Activated naive CD8-positive, alpha-beta T cell treated with anti-CD3 and anti-CD28 coated beads for 36 hours (primary cell): Measurements from ENCODE around the gene FXYD7. TPM values are rescaled to one million over a fixed set of nuclear protein-coding genes. Genes with fewer than 3 reads are reported as not detected.
"Not testable (repeated sequence)": the region's sequence is repeated elsewhere in the genome, so short reads cannot be mapped to it uniquely, and the experiment has no call there.

Source experiments
- DNase-seq: peaks from one replicate; pipeline ENCODE4 v3.0.0; 2021
- H3K27ac Mint-ChIP-seq: one replicate; pipeline ENCODE4 v1.8.0; 2022; ENCODE audit warnings: mild to moderate bottlenecking, moderate library complexity, mixed read lengths
- H3K27me3 Mint-ChIP-seq: one replicate; pipeline ENCODE4 v1.8.0; 2022; ENCODE audit warnings: mild to moderate bottlenecking, mixed read lengths
- H3K36me3 Mint-ChIP-seq: one replicate; pipeline ENCODE4 v1.8.0; 2021; ENCODE audit warnings: mild to moderate bottlenecking, mixed read lengths
- H3K4me1 Mint-ChIP-seq: one replicate; pipeline ENCODE4 v1.8.0; 2021; ENCODE audit warnings: mixed read lengths
- H3K4me3 Mint-ChIP-seq: one replicate; pipeline ENCODE4 v1.8.0; 2022; ENCODE audit warnings: mild to moderate bottlenecking, moderate library complexity, mixed read lengths
- H3K9me3 Mint-ChIP-seq: one replicate; pipeline ENCODE4 v1.8.0; 2022; ENCODE audit warnings: mixed read lengths
- total RNA-seq, 2 experiments: library from RNA; stranded (reverse); gene quantifications; one replicate each; pipeline ENCODE4 v1.2.3, GENCODE V29; 2021

The FXYD7 gene
- total RNA-seq, 2 experiments from 2014 or later, result 0.54 to 0.62 TPM

GRCh38 chr19:35142606-35143230, 337 bp upstream of the FXYD7 start:
- H3K4me1 Mint-ChIP-seq, result peaks cover 26% of the 10 kb centered on the region
- DNase-seq, result peak; percentile 66
- H3K4me3 Mint-ChIP-seq, result peak overlapping the region; percentile 68
- H3K36me3 Mint-ChIP-seq, result no peaks in the 10 kb centered on the region
- H3K27ac Mint-ChIP-seq, result no peak overlapping the region
- H3K27me3 Mint-ChIP-seq, result no peaks in the 10 kb centered on the region
- no peaks in the 10 kb centered on the region for H3K9me3 Mint-ChIP-seq

DNA sequence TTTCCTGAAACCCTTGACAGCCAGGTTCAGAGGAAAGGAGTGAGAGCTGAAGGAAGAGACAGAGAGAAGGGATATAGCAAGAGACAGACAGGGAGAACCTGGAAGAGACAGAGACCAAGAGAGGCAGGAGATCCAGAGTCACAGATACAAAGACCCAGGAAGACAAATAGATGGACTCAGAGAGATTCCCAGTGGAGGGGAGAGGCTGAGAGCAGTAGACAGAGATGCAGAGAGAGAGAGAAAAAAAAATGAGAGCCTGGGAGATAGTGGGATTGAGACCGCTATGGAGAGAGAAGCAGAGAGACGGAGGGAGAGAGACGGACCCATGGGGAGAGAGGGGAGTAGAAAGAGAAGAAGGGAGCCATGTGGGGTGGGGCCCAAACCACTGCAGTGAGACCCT, 763 bp downstream of the FXYD7 start:
- Mint-ChIP-seq H3K27me3 (no peaks in the 10 kb centered on the region), H3K4me1 (peaks cover 26% of the 10 kb centered on the region), H3K36me3 (no peaks in the 10 kb centered on the region), H3K4me3 (no peak overlapping the region), H3K27ac (no peak overlapping the region), H3K9me3 (no peaks in the 10 kb centered on the region)
- no peak for DNase-seq

GRCh38 chr19:35144259-35144599, 1.2 kb downstream of the FXYD7 start:
- no peaks in the 10 kb centered on the region for H3K27me3 Mint-ChIP-seq
- no peaks in the 10 kb centered on the region for H3K36me3 Mint-ChIP-seq
- no peak overlapping the region for H3K4me3 Mint-ChIP-seq
- no peak overlapping the region for H3K27ac Mint-ChIP-seq
- peaks cover 26% of the 10 kb centered on the region for H3K4me1 Mint-ChIP-seq
- no peak for DNase-seq
- no peaks in the 10 kb centered on the region for H3K9me3 Mint-ChIP-seq

GRCh38 chr19:35144600-35145436, 1.8 kb downstream of the FXYD7 start:
- peaks cover 26% of the 10 kb centered on the region for H3K4me1 Mint-ChIP-seq
- no peak overlapping the region for H3K4me3 Mint-ChIP-seq
- no peaks in the 10 kb centered on the region for H3K36me3 Mint-ChIP-seq
- no peaks in the 10 kb centered on the region for H3K9me3 Mint-ChIP-seq
- H3K27ac Mint-ChIP-seq, result no peak overlapping the region
- no peaks in the 10 kb centered on the region for H3K27me3 Mint-ChIP-seq
- DNase-seq, result no peak

GRCh38 chr19:35146746-35147459, 3.8 kb downstream of the FXYD7 start:
- Mint-ChIP-seq H3K27ac (peak overlapping the region; percentile 57), H3K9me3 (no peaks in the 10 kb centered on the region), H3K4me1 (peaks cover 14% of the 10 kb centered on the region), H3K27me3 (no peaks in the 10 kb centered on the region), H3K4me3 (no peak overlapping the region), H3K36me3 (no peaks in the 10 kb centered on the region)
- no peak for DNase-seq

DNA sequence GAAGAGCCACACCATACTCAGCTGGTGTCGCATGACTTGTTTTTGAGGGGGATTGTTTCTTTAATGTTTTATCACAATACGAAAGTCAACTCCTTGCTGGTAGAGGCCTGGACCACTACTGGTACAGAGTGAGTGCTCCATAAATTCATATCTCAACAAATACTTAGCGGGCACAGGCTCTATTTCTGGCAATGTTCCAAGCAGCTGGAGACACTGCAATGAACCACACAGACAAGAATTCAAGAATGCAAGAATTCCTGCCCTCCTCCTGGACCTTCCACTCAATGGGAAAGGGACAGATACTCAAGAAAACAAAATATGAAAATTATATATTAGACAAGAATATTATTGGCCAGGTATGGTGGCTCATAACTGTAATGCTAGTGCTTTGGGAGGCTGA, 6.4 kb downstream of the FXYD7 start:
- DNase-seq, result no peak
- Mint-ChIP-seq H3K36me3 (no peaks in the 10 kb centered on the region), H3K4me1 (peaks cover 16% of the 10 kb centered on the region), H3K27me3 (no peaks in the 10 kb centered on the region), H3K27ac (no peak overlapping the region), H3K4me3 (no peak overlapping the region), H3K9me3 (no peaks in the 10 kb centered on the region)

DNA sequence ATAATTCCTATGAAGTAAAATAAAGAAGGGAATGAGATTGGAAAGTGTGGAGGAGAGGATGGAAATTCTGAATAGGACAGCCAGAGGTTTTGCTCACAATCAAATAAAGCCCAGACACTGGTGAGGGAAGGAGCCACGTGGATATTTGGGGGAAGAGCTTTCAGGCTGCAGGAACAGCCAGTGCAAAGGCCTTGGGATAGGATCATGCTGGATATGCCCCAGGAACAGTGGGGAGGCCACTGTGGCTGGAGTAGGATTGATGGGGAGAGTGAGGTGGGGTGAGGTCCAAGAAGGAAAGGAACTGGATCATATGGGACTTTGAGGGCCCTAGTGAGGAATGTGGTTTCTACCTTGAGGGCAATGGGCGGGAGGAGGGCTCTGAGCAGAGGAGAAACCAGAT, 7.4 kb downstream of the FXYD7 start:
- Mint-ChIP-seq H3K4me1 (peaks cover 10% of the 10 kb centered on the region), H3K27ac (no peak overlapping the region), H3K4me3 (no peak overlapping the region), H3K9me3 (no peaks in the 10 kb centered on the region), H3K27me3 (no peaks in the 10 kb centered on the region), H3K36me3 (peaks cover 3% of the 10 kb centered on the region)
- DNase-seq, result no peak

DNA sequence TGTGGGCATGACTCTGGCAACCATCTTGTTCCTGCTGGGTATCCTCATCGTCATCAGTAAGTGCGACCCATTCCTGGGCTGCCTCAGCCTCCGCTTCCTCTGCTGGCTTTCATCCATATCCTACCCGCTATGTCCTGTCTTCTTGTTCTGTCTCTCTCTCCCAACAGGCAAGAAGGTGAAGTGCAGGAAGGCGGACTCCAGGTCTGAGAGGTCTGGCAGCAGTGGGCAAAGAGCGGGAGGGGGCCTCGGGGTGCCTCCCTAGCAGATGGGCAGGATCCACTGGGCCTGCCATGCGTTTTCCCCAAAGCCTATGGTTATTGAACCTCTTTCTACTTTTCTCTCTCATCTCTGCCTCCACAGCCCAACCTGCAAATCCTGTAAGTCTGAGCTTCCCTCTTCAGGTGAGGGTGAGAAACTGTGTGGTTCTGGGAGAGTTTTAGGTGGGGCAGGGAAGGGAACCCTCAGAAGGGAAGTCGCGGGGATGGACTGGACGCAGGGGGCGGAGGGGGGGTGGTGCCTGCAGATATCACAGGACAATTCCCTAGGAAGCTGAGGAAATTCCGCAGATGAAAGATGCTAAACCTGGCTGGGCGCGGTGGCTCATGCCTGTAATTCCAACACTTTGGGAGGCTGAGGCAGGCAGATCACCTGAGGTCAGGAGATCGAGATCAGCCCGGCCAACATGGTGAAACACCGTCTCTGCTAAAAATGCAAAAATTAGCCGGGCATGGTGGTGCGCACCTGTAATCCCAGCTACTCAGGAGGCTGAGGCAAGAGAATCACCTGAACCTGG, 8.4 kb downstream of the FXYD7 start:
- no peak for DNase-seq
- H3K4me3 Mint-ChIP-seq, result no peak overlapping the region
- peaks cover 13% of the 10 kb centered on the region for H3K36me3 Mint-ChIP-seq
- peaks cover 15% of the 10 kb centered on the region for H3K4me1 Mint-ChIP-seq
- no peaks in the 10 kb centered on the region for H3K9me3 Mint-ChIP-seq
- H3K27ac Mint-ChIP-seq, result no peak overlapping the region
- no peaks in the 10 kb centered on the region for H3K27me3 Mint-ChIP-seq

- peaks cover 28% of the 10 kb centered on the region for H3K36me3 Mint-ChIP-seq
- H3K4me3 Mint-ChIP-seq, result peak overlapping the region; percentile 97
- DNase-seq, H3K27me3 Mint-ChIP-seq, H3K9me3 Mint-ChIP-seq: not testable (repeated sequence)
- H3K4me1 Mint-ChIP-seq, result peaks cover 29% of the 10 kb centered on the region
- H3K27ac Mint-ChIP-seq, result peak overlapping the region; percentile 55
Observed at GRCh38 chr19:35153129-35153522, 10.1 kb downstream of the FXYD7 start.

DNA sequence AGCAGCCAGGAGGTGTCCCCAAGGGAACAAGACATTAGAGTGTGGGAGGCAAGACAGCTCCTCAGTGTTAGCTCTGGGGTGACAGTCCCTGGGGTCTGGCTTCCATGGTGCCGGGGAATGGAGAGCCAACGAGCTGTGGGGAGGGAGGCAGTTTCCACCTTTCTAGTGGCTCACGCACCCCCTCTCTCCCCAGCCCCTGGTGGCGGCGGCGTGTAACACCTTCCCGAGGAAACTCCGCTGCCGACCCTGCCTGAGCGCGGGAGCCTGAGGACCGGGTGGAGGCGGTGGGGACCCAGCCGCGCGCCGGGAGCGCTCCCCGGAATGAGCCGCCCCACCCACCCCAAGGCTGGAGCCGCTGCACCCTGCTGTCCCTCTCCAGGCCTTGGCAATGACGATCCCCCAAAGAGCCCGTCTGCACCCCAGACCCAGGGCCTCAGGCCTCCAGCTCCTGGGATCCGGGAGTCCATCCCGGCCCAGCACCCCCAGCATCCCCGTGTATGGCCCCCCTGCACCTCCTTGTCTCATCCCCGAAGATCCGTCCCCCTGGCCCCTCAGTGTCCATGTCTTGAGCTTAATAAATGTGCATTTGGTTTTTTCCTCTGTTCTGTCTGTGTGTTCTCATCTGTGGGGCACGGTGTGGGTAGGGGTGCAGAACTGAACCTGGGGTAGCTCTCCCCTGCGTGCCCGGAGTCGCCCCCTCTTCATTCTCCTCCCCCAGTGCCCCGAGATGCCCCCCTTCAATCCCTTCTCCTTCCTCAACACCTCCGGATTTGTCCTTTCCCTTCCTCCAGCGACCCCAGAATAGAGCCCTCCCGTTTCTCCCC, 10.9 kb downstream of the FXYD7 start:
- Mint-ChIP-seq H3K9me3 (no peaks in the 10 kb centered on the region), H3K27me3 (no peaks in the 10 kb centered on the region), H3K4me1 (peaks cover 35% of the 10 kb centered on the region), H3K4me3 (peak overlapping the region; percentile 97), H3K36me3 (peaks cover 36% of the 10 kb centered on the region), H3K27ac (peak overlapping the region; percentile 99)
- DNase-seq, result peak; percentile 83

- H3K4me3 Mint-ChIP-seq, result peak within 1 kb of the TSS; percentile 97
- peak; percentile 86 for DNase-seq
- peaks cover 44% of the 10 kb centered on the region for H3K36me3 Mint-ChIP-seq
- no peaks in the 10 kb centered on the region for H3K27me3 Mint-ChIP-seq
- peak within 1 kb of the TSS; percentile 99 for H3K27ac Mint-ChIP-seq
- H3K9me3 Mint-ChIP-seq, result no peaks in the 10 kb centered on the region
- H3K4me1 Mint-ChIP-seq, result peaks cover 41% of the 10 kb centered on the region
Observed at GRCh38 chr19:35154525-35155406, 11.7 kb downstream of the FXYD7 start, which contains the start of gene FXYD5. FXYD5 (plus strand) TSS chr19:35154735; CDS start chr19:35155551, 816 bp downstream.

- Mint-ChIP-seq H3K36me3 (peaks cover 51% of the 10 kb centered on the region), H3K4me1 (peaks cover 42% of the 10 kb centered on the region), H3K4me3 (peak overlapping the region; percentile 97), H3K27ac (peak overlapping the region; percentile 99), H3K9me3 (peaks cover under 1% of the 10 kb centered on the region), H3K27me3 (no peaks in the 10 kb centered on the region)
- DNase-seq, result peak; percentile 53
Observed at GRCh38 chr19:35155441-35155840, 12.4 kb downstream of the FXYD7 start.

- H3K9me3 Mint-ChIP-seq, result peaks cover 2% of the 10 kb centered on the region
- peaks cover 58% of the 10 kb centered on the region for H3K36me3 Mint-ChIP-seq
- peaks cover 44% of the 10 kb centered on the region for H3K4me1 Mint-ChIP-seq
- H3K27me3 Mint-ChIP-seq, result no peaks in the 10 kb centered on the region
- H3K4me3 Mint-ChIP-seq, result peak overlapping the region; percentile 97
- no peak for DNase-seq
- peak overlapping the region; percentile 99 for H3K27ac Mint-ChIP-seq
Observed at GRCh38 chr19:35155981-35156672, 13.1 kb downstream of the FXYD7 start.
